Parathyroid adenoma (tissue), 2 donors: ENCODE results near the gene ADCY2.

Experiments used
- H2AFZ ChIP-seq: fragments of 300-600 bp; sonication (generic); one replicate; pipeline ENCODE4 v1.7.0; 2017; ENCODE audit warnings: antibody characterized with exemption, mild to moderate bottlenecking
- H3K27ac ChIP-seq: fragments of 300-600 bp; sonication (generic); one replicate; pipeline ENCODE4 v1.7.0; 2017
- H3K27me3 ChIP-seq: fragments of 300-600 bp; sonication (generic); one replicate; pipeline ENCODE4 v1.7.0; 2017; ENCODE audit warnings: low read length; ENCODE audit not compliant: control insufficient read depth, insufficient read depth
- H3K36me3 ChIP-seq: fragments of 300-600 bp; sonication (generic); one replicate; pipeline ENCODE4 v1.7.0; 2017; ENCODE audit warnings: low read length; ENCODE audit not compliant: control insufficient read depth, insufficient read depth
- H3K4me1 ChIP-seq: fragments of 300-600 bp; sonication (generic); one replicate; pipeline ENCODE4 v1.7.0; 2017; ENCODE audit warnings: control low read depth
- H3K4me2 ChIP-seq: fragments of 300-600 bp; sonication (generic); one replicate; pipeline ENCODE4 v1.7.0; 2017; ENCODE audit warnings: low read length
- H3K4me3 ChIP-seq: fragments of 300-600 bp; sonication (generic); one replicate; pipeline ENCODE4 v1.7.0; 2017; ENCODE audit warnings: low read depth, low read length
- H3K79me2 ChIP-seq: fragments of 300-600 bp; sonication (generic); one replicate; pipeline ENCODE4 v1.7.0; 2017; ENCODE audit warnings: control low read depth
- H3K9ac ChIP-seq: fragments of 300-600 bp; sonication (generic); one replicate; pipeline ENCODE4 v1.7.0; 2017; ENCODE audit warnings: mild to moderate bottlenecking
- H3K9me3 ChIP-seq: fragments of 300-600 bp; sonication (generic); one replicate; pipeline ENCODE4 v1.7.0; 2017; ENCODE audit warnings: low read length; ENCODE audit not compliant: control insufficient read depth
- CTCF ChIP-seq: fragments of 300-600 bp; sonication (generic); IDR thresholded peaks from one replicate; pipeline ENCODE4 v1.7.0; 2017; ENCODE audit warnings: antibody characterized with exemption, mild to moderate bottlenecking
- donor health status: primary hyperparathyroidism.

ADCY2 gene

DNA sequence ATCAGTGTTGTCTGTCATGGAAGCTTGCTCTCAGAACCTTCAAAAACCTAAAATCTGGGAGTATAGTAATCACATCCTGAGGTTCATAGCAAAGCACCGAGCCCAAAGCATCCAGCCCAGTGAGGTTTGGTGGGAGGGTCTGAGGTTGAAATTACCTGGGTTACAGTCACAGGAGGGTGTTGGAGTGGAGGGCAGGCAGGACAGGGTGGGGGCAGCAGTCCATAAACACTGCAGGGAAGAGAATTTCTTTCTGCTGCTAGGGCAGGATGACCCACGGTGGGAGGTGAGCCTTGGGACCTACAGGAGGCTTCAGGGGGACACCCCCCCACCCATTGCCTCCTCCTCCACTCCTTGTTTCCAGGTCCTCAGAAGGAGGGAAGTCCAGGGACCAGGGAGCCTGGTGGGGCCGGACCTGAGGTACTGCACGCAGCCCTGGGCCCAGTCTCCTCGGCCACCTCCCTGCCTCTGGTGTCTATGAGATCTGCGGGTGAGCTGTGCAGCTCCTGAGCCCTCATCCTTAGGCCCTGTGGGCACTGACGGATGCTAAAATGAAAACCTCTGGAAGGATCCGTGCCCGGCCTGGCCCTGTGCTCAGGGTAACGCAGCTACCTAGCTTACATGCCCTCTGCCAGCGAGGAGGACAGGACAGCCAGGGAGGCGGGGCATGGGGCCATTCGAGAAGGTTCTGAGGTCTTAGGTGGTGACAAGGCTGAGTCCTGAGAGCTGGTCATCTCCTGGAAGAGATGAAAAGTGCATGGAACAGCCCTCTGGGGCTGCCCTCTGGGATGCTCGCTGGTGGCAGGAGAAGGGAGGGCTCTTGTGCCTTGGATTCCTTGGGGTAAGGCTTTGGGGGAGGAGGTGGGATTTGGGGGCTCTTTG lies 1.8 kb upstream of the ADCY2 start:
- H2AFZ ChIP-seq: peak overlapping the region; percentile 15
- H3K4me2 ChIP-seq: no peak overlapping the region
- TF ChIP-seq CTCF: no peak
- no peak overlapping the region for H3K4me3 ChIP-seq
- H3K27me3 ChIP-seq: no peaks in the 10 kb centered on the region
- H3K79me2 ChIP-seq: no peaks in the 10 kb centered on the region
- no peak overlapping the region for H3K27ac ChIP-seq
- peaks cover 6% of the 10 kb centered on the region for H3K4me1 ChIP-seq
- H3K36me3 ChIP-seq: no peaks in the 10 kb centered on the region
- H3K9me3 ChIP-seq: no peaks in the 10 kb centered on the region
- H3K9ac ChIP-seq: no peak overlapping the region

DNA sequence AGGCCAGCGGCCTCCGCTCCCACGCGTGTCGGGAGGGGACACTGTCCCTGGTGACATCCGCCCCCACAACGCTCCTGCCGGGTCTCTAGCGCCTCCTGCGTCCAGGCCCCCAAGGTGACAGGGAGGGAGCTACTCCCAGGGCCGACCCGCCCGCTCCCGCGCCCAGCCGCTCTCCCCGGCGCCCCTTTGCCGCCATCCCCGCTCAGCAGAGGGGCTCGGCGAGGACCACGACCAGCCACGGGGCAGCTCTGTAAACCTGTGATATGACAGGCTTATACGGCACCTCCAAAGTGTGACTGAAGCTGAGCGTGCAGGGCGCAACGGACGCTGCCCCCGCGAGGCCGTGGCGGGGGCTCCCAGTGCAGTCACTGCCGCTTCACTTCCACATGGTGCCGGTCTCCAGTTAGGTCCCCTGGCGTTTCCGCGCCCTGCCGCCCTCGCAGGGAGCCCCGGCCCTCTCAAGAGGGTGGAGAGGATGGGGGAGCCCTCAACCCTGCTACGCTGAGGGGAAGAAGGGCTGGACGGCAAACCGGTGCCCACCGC lies 978 bp upstream of the ADCY2 start:
- no peak overlapping the region for H3K27ac ChIP-seq
- peak overlapping the region; percentile 29 for H3K4me2 ChIP-seq
- H3K79me2 ChIP-seq: no peaks in the 10 kb centered on the region
- no peak overlapping the region for H3K9ac ChIP-seq
- peaks cover 6% of the 10 kb centered on the region for H3K4me1 ChIP-seq
- peak overlapping the region; percentile 76 for H2AFZ ChIP-seq
- no peaks in the 10 kb centered on the region for H3K9me3 ChIP-seq
- no peaks in the 10 kb centered on the region for H3K36me3 ChIP-seq
- no peak overlapping the region for H3K4me3 ChIP-seq
- H3K27me3 ChIP-seq: no peaks in the 10 kb centered on the region
- no peak for TF ChIP-seq CTCF

GRCh38 chr5:7395432-7395946 lies 449 bp upstream of the ADCY2 start:
- Histone ChIP-seq H3K4me2 (no peak overlapping the region), H3K27me3 (no peaks in the 10 kb centered on the region), H3K4me3 (no peak overlapping the region), H3K79me2 (no peaks in the 10 kb centered on the region), H3K4me1 (peaks cover 6% of the 10 kb centered on the region), H3K9ac (no peak overlapping the region), H2AFZ (peak overlapping the region; percentile 76), H3K9me3 (no peaks in the 10 kb centered on the region), H3K36me3 (no peaks in the 10 kb centered on the region), H3K27ac (no peak overlapping the region)
- no peak for TF ChIP-seq CTCF

- H2AFZ ChIP-seq: peak overlapping the region; percentile 47
- H3K27ac ChIP-seq: no peak overlapping the region
- peak overlapping the region; percentile 52 for H3K4me3 ChIP-seq
- peaks cover 6% of the 10 kb centered on the region for H3K4me1 ChIP-seq
- H3K36me3 ChIP-seq: no peaks in the 10 kb centered on the region
- no peaks in the 10 kb centered on the region for H3K27me3 ChIP-seq
- H3K9me3 ChIP-seq: no peaks in the 10 kb centered on the region
- no peaks in the 10 kb centered on the region for H3K79me2 ChIP-seq
- TF ChIP-seq CTCF: no peak
- no peak overlapping the region for H3K9ac ChIP-seq
- peak overlapping the region; percentile 77 for H3K4me2 ChIP-seq
Measured at GRCh38 chr5:7396713-7397454, 946 bp downstream of the ADCY2 start.
